Measurements from ENCODE around the gene FAM210A. TPM values are rescaled to one million over a fixed set of nuclear protein-coding genes. Genes with fewer than 3 reads are reported as not detected.

Gene FAM210A
- total RNA-seq, 1 experiment from 2014 or later: 14.5 TPM

DNA sequence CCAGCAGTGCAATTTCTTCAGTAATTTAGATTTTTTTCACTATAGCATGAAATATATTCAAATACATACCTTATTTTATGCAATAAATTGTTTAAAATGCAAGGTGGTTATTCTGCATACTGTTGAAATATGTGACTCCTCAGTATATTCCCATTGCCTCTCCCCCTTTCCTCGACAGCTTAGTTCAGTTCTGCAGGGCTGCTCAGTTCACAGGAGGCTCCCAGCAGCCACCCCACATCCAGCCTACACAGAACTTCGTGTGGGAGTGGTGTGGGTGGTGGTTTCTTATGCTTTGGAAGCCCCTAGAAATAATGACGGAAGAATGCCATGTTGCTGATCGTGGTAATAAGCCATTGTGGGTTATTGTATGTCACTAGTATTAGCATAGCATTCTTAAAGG is 79.7 kb downstream of the FAM210A start:
- no peak for DNase-seq (ENCODE audit: low read depth)

DNA sequence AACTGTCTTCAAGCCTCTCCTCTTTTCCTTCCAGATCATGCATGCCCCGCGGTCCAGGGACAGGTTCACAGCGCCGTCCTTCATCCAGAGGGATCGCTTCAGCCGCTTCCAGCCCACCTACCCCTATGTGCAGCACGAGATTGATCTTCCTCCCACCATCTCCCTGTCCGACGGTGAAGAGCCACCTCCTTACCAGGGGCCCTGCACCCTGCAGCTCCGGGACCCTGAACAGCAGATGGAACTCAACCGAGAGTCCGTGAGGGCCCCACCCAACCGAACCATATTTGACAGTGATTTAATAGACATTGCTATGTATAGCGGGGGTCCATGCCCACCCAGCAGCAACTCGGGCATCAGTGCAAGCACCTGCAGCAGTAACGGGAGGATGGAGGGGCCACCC is 81.3 kb downstream of the FAM210A start:
- no peak for DNase-seq (ENCODE audit: low read depth)

DNA sequence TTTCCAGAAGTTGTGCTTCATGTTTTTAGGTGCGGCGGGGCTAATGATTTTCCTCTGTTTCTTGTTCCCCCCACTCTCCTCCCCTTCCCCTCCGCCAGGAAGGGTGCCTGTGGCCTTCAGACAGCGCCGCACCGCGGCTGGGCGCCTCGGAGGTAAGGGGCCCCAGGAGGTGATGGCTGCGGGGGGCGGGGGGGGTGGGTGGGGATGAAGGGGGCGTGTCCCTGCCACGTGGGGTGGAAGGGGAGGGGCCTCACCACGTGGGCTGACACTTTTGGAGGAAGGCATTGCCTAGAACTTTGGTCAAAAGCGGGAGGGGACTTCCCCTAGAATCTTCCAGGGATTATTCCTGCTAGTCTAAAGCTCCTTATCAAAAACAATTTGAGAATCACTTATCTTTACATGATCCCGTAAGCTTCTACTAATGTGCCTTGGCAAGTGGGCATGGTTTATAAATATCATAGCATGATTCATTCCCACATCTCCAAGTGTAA is 83.1 kb downstream of the FAM210A start:
- DNase-seq (ENCODE audit: low read depth): no peak

DNA sequence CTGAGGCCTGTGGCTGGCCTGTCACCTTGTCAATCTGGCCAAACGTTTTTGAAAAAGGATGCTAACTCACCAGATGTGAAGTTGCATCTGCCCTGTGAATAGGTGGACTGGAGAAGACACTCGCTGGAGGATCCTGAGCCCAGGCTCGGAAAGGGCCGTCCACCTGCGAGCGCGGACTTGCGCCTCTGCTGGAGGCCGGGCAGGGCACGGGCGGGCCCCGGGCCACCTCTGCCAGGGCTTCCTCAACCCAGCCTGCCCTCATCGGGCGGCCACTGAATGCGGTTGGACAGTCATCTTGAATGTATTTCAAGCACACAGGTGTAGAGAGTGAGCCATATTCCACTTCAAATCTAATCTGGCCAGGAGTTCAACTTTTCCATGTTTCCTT is 83.9 kb downstream of the FAM210A start:
- DNase-seq (ENCODE audit: low read depth): no peak

DNA sequence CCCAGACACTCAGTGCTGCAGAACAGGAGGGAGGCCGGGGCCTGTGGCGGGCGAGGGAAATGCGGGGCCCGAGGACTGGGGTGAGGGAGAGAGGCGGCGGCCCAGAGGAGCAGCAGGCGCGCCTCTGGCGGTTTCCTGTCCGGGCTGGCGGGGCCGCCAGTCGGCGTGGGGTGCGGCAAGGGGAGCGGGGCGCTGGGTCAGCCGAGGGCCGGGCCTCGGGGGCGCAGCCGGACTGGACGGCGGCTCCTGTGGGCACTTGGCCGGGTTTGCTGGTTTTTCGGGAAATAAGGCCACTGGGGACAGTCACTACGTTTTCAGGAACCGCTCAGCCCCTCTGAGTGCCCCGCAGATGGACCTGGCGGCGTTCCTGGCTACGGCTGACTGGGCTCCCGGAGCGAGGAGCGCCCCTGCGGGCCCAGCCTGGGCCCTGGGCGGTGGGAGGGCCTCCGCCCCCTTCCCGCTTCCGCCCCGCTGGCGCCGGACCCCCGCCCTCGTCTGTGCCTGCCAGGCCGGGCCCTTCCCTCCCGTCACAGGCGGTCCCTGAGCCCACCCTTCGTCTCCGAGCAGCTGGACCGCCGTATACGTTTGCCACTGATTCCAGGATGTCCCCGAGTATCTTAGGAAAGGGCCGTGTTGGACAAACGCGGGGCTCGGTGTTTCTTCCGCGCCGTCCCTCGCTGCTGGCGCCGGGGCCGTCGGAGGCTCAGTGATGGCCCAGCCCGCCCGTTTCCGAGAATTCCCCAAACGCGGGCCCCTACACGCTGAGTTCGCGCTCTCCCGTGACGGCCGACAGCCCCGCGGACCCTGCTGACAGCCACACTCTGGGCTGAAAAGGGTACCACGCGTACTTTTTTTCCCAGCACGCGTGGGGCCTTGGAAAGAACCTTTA is 84.6 kb downstream of the FAM210A start:
- no peak for DNase-seq (ENCODE audit: low read depth)

DNA sequence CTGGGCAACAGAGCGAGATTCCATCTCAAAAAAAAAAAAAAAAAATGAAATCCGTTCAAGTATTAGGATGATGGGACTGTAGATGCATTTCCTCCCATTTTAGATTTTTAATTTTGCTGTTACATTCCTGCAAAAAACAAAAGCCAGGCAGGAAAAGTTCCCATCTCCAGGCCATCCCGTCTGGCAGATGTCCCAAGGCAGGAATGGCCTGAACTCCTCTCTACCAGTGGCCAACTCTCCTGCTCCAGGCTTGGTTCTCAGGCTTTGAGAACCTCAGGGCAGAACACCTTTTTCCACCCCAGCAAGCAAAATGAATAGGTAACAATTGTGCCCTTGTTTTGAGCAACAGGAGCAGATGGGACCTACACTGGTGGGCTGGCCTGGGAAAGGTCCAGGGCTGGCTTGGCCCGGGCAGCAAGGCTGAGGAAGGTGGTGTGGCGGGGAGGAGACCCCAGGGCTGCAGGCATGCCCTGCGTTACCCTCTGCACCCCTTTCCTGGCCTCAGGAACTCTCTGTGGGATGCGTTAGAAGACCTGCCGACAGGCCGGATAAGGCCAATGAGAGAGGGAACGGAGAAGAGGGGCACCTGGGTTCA is 86.0 kb downstream of the FAM210A start:
- no peak for DNase-seq (ENCODE audit: low read depth)

DNA sequence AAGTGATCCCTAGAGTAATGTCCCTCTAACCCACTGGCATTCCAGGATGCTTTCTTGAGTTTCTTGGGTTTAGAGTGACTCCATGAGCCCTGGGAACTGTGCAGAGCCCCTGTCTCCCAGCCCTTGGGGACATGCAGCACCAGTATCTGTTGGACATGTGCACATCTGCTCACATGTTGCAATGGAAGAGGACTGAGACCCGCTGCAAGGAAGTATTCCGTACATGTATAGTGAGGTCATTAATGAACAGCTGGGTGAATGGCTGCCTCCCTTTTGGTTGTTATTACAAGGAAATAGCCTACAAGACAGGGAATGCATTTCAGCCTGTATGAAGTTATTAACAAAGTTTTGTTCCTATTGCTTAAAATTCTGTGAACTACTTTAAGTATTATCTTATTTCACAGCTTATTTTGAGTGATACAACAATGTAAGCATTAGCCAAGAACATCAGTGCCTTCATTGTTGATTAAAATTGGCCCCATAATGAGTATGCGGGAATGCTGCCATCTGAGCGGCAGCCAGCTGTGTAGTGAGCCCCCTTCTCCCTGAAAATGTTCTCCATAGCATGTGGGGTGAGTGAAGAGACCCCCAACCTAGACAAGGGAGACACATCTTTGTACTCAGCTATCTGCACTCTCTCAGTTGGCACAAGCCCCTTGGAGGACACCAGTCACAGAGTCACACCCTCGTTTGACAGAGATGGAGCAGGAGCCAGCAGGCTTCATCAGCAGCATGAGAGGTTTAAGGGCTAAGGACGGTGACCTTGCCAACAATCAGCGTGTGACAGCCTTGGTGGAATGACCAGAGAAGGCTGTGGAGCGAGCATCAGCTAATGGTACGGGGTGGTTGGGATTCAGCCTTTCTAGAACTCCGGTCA is 87.4 kb downstream of the FAM210A start:
- no peak for DNase-seq (ENCODE audit: low read depth)

DNA sequence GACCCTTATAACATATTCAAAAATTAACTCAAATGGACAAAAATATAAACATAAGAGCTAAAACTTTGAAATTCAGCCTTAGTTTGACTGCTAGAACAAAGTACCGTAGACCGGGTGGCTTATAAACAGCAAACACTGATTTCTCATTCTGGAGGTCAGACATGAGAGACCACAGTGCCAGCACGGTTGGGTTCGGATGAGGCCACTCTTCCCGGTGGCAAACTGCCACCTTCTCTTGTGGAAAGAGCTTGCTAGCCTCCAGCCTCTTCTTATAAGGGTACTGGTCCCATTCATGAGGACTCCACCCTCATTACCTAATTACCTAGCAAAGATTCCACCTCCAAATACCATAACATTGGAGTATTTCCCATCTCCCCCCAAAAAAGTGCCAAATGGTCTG is 91.3 kb downstream of the FAM210A start:
- no peak for DNase-seq (ENCODE audit: low read depth)

DNA sequence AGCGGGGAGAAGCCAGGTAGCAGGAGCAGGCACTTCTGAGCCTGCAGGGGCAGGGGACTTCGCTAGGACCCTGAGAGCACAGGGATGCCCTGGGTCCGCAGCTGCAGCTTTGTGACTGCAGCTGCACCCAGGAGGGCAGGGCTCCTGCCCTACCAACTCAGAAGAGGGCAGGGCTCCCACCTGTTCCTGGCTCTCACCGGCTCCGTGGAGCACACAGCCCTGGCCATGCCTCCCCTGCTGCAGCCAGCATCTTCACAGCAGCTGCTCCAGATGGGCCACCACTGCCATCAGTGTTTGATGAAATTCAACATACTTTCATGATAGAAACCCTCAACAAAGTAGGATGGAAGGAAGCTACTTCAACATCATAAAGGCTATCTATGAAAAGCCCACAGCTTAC is 92.7 kb downstream of the FAM210A start:
- DNase-seq (ENCODE audit: low read depth): no peak

DNA sequence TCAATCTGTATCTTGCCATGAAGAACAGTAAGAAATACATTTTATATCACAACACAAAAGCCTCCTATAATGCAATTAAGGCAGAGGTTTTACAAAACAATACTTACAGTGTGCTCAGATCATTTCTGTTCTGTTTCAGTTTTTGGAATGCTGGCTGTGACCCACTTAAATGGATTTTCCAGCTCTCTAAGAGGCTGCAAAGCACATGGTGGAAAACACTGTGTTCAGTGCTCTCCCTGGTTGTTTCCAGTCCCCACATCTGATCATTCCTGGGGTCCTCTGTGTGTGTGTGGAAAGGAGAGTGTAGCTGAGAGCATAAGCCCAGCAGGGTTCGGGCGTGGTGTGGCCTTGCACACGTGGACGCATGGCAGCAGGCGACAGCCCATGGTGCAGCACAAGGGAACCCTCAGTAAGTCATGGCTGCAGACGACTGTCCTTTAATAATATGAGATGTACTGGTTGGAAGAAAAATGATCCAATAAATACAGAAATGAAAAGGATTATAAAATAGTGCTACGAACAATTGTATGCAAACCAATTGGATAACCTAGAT is 95.6 kb downstream of the FAM210A start:
- DNase-seq (ENCODE audit: low read depth): no peak

DNA sequence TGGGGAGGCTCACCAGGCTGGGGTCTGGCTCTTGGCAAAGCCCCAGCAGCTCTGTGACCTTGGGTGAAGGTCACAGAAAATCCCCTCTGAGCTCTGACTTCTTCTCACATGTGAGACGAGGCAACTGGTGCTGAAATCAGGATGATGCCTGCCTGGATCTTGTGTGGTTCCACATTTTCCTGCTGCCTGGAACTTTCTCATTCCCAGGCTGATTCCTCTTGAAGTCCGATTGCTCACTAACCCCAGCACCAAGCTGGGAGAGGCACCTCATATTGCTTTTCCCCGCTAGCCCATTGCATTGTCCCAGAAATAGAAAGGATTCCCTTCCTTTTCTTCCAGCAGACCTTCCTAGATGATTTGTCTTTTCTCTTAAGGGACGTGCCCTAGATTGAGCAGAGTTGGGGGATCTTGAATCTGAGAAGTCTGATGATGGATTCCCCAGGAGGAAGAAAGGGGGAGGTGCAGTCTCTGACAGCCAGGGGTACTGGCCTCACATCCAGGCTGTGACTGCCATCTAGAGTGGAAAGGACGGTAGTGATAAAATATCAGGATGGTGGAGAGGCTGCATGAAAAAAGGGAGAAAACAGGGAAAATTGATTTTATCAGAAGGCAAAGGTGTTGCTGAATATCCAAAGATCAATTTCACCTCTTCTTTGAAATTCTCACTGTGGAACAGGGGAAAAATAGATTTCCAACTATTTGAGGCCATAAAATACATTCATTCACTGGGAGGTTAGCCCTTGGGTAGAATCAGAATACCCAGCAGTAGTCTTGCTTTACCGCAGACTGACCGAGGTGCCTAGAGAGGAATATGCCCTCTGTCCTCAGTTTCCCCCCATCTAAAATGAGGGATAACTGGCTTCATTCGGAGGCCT is 96.3 kb downstream of the FAM210A start:
- DNase-seq (ENCODE audit: low read depth): peak; percentile 62

DNA sequence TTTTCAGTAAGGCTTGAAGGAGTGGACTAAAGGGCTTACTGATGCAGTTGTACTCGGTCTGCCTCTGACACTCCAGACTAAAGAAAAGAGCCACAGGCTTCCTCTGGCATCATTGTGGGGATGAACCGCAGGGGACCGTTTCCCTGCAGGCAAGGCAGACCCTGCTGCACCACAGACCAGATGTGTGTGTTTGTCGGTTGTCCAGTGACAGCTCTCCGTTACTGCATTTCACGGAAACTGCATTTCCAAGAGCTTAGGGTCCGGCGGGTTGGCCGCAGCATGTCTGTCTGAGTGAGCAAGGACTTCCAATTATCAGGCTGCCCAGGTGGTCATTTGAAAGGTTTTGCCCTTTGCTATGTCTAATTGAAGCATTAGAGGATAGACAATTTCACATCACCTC is 98.1 kb downstream of the FAM210A start:
- no peak for DNase-seq (ENCODE audit: low read depth)

DNA sequence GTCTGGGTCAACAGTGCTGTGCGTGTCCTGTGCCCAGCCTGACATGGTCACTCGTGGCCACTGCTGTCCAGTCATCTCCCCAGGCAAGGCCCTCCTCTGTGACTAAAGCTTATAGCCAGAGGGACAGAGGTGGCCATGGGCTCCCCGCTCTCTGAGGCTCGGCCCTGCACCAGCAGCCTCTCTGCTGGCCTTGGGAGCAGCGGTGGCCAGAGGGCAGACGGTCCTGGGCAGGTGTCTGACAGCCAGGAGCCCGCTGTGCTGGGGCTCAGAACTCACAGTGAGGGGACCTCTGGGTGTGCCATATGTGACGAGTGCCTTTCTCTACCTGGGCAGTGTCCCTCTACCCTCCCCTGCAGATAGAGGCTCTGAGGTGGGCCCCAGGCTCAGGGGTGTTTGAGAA is 98.7 kb downstream of the FAM210A start:
- DNase-seq (ENCODE audit: low read depth): no peak

DNA sequence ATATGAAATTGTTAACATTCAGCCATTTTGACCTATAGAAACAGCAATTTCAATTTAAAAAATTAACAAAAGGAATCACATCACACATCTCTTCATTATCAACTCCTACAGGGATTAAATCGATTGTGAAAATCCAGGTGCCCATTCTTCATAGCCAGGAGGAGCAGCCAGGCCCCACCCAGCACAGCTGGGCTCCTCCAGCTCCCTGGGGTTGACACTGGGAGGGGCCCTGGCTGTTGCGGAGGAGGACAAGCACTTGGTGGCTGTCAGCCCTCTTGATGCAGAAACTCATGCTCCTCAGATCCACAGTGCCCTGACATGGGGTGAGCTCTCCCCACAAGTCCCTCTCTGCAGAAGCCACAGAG is 99.8 kb downstream of the FAM210A start:
- no peak for DNase-seq (ENCODE audit: low read depth)

DNA sequence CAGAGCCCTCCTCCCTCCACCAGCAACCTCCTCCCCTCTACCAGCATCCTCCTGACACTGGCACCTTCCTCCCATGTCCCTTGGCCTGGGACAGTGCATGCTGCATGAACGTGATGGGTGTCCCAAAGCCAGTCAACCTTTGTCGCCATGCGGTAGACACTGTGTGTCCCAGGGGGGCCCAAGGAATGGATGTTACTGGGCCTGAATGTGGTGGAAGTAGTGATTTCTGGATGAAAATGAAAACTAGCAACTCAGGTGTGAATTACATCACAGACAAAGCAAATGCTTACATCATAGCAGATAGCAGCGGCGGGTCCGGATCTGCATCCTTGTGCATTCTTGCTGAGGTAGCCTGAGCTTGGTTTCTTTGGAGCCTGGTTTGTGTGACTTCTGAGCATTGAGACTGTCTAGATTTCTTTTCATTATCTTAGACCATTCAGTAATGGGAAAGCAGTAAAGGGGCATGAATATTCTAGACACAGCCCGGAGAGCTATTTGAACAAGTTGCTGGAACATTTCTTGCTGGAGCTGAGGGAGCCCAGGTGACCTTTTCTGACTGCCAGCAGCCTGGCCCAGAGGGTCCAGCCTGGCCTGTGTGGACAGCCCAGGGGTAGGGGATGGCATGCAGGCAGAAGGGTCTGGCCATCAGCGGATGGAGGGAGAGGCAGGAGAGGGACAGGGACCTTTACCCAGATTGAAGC is 100.4 kb downstream of the FAM210A start:
- no peak for DNase-seq (ENCODE audit: low read depth)

DNA sequence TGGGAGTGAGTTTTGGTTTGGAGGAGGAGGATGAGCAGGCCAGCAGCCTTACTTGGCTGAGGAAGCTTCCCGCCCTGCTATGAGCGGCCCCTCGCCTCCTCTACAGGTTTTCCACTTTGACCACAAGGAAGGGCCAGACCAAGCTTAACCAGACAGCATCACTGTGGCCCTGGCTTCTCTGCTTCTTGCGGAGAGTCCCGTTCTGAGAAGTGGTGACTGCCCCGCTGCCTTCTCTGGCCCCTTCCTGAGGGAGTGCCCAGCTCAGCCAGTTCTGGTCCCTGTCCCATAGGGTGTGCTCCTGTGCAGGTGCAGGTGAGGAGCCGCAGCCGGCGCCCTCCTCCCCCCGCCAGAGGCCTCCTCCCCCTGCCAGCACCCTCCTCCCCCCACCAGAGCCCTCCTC is 101.0 kb downstream of the FAM210A start:
- no peak for DNase-seq (ENCODE audit: low read depth)

DNA sequence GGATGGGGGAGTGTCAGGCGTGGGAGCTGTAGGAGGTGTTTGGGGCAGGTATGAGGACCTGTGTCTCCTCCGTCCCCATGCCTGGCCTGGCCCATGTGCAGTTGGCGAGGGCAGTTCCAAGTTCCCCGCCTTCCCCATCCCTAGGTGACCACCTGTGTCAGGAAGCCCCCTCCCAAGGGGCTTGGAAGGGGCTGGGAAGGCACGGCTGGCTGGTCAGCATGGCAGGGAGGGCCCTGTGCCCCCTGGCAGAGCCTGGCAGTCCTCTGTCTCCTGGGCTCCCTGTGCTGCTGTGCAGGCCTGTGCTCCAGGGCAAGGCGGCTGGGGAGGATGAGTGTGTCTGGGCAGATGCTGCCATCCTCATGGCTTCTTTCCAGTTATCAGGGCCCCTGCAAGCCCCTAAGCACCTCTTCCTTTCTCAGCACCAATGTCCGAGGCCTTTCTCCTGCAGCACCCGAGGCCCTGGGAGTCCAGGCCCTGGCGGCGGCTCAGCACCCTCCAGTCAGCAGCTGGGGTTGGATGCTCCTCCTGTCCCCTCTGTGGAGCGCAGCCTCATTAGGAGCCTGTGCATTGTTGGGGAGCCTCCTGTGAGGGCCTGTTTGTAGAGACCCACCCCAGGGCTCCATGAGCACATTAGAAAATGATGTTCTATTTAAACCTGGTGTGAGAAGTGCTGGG is 101.7 kb downstream of the FAM210A start:
- DNase-seq (ENCODE audit: low read depth): no peak

DNA sequence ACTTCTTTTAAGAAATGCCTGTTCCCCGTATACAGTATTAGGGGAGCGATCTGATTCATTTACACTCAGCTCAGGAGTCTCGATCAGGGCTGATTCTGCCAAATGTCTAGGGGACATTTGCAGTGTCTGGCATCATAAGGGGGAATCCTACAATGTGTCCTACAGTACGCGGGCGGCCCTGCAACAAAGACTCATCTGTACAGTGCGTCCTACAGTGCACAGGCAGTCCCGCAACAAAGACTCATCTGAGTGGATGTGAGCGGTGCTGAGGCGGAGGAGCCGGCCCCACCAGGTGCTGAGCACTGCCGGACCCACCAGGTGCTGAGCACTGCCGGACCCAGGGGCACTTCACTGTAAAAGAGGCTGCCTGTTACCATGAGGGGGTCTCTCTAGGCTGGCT is 102.5 kb downstream of the FAM210A start:
- no peak for DNase-seq (ENCODE audit: low read depth)

DNA sequence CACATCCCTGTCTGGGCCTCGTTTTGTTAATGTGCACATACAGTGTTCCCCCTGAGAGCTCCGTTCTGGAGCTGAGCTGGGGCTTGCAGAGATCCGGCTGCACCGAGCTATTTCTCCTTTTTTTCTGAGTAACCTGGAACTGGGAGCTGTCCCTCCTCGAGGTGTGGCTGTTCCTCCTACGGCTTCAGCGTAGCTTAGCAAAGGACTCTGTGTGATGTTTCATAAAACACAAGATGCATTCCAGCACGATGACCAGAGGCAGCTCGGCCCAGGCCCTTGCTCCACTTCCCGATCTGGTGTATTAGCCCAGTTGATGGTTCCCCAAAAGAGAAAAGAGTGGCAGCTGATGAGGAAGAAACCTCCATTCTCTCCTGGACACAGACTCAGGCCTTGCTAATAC is 103.0 kb downstream of the FAM210A start:
- no peak for DNase-seq (ENCODE audit: low read depth)

DNA sequence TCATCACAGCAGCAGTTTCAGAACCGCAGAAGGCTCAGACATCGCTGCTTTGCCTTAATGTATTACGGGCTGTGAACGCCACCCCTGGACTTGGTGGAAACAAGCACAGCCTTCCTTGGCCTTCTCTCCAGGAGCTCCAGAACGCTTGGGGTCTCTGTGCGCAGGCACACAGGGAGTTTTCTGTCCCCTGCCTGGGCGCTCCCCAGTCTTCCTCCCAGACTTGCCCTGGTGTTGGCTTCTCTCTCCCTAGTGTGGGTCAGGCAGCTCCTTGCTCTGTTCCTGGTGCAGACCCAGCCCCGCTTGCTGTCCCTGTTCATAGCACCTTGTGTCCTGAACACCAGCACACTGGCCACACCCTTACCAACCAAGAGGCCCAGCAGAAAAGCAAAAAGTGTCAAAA is 103.6 kb downstream of the FAM210A start:
- no peak for DNase-seq (ENCODE audit: low read depth)
